Measurements from ENCODE around the gene KLHDC8A.
"Not testable (repeated sequence)": the region's sequence is repeated elsewhere in the genome, so short reads cannot be mapped to it uniquely, and the experiment has no call there.

KLHDC8A gene

GRCh38 chr1:205298191-205298994, 58.3 kb downstream of the KLHDC8A start:
- TF ChIP-seq CTCF (conservative IDR thresholded peaks at IDR 0.05), result no peak
- no peak overlapping the region for H3K27ac ChIP-seq

GRCh38 chr1:205297546-205298177, 59.1 kb downstream of the KLHDC8A start:
- H3K27ac ChIP-seq, result not testable (repeated sequence)

- TF ChIP-seq CTCF (conservative IDR thresholded peaks at IDR 0.05), result no peak
- no peak overlapping the region for H3K27ac ChIP-seq
Measured at GRCh38 chr1:205296154-205296553, 60.6 kb downstream of the KLHDC8A start.

GRCh38 chr1:205294934-205295333, 61.8 kb downstream of the KLHDC8A start:
- TF ChIP-seq CTCF (conservative IDR thresholded peaks at IDR 0.05), result no peak
- no peak overlapping the region for H3K27ac ChIP-seq

GRCh38 chr1:205294175-205294917, 62.4 kb downstream of the KLHDC8A start:
- no peak overlapping the region for H3K27ac ChIP-seq

GRCh38 chr1:205293350-205294074, 63.2 kb downstream of the KLHDC8A start:
- TF ChIP-seq CTCF (conservative IDR thresholded peaks at IDR 0.05), result no peak
- H3K27ac ChIP-seq, result no peak overlapping the region

More at GRCh38 chr1:205294175-205294917, 62.4 kb downstream of the KLHDC8A start:
- no peak for TF ChIP-seq CTCF (conservative IDR thresholded peaks at IDR 0.05)

GRCh38 chr1:205291596-205291995, 65.1 kb downstream of the KLHDC8A start:
- no peak for TF ChIP-seq CTCF (conservative IDR thresholded peaks at IDR 0.05)
- H3K27ac ChIP-seq, result no peak overlapping the region

All from VCaP (cell line).